Stimulated activated CD8-positive, alpha-beta memory T cell treated with anti-CD3 and anti-CD28 coated beads, Interleukin-4, amount 100 ng/mL, for 48 hours (primary cell): ENCODE measurements around the gene PCCA.
A peak's percentile ranks its signal among the peaks of the same experiment; 100 is the strongest.
"Not testable (repeated sequence)": the region's sequence is repeated elsewhere in the genome, so short reads cannot be mapped to it uniquely, and the experiment has no call there.

ENCODE experiments used
- DNase-seq: peaks from one replicate; pipeline ENCODE4 v3.0.0-alpha.2; 2020

PCCA gene

GRCh38 chr13:100517135-100517534, 428.2 kb downstream of the PCCA start:
- DNase-seq, result no peak

GRCh38 chr13:100517728-100518127, 428.8 kb downstream of the PCCA start:
- DNase-seq, result no peak

- no peak for DNase-seq
These were observed 429.6 kb downstream of the PCCA start for GRCh38 chr13:100518394-100519062.

GRCh38 chr13:100519626-100520025, 430.7 kb downstream of the PCCA start:
- no peak for DNase-seq

GRCh38 chr13:100520936-100521850, 432.3 kb downstream of the PCCA start:
- peak; percentile 19 for DNase-seq

GRCh38 chr13:100521851-100522617, 433.1 kb downstream of the PCCA start:
- peak; percentile 20 for DNase-seq

GRCh38 chr13:100522618-100523309, 433.9 kb downstream of the PCCA start:
- DNase-seq, result no peak

GRCh38 chr13:100523411-100523810, 434.5 kb downstream of the PCCA start:
- peak; percentile 1 for DNase-seq

- peak; percentile 4 for DNase-seq
These were observed 435.1 kb downstream of the PCCA start for GRCh38 chr13:100523981-100524386.

GRCh38 chr13:100524688-100525087, 435.8 kb downstream of the PCCA start:
- DNase-seq, result not testable (repeated sequence)

GRCh38 chr13:100525453-100526317, 436.8 kb downstream of the PCCA start:
- no peak for DNase-seq

- no peak for DNase-seq
These were observed 437.6 kb downstream of the PCCA start for GRCh38 chr13:100526318-100527000.

- no peak for DNase-seq
These were observed 438.8 kb downstream of the PCCA start for GRCh38 chr13:100527644-100528043.

GRCh38 chr13:100528353-100528752, 439.5 kb downstream of the PCCA start:
- no peak for DNase-seq

GRCh38 chr13:100528820-100529219, 439.9 kb downstream of the PCCA start:
- no peak for DNase-seq

- DNase-seq, result no peak
These were observed 440.9 kb downstream of the PCCA start for GRCh38 chr13:100529666-100530377.

- peak; percentile 17 for DNase-seq
These were observed 441.8 kb downstream of the PCCA start for GRCh38 chr13:100530671-100531213.

GRCh38 chr13:100532090-100532766, 443.3 kb downstream of the PCCA start:
- peak; percentile 8 for DNase-seq

GRCh38 chr13:100532836-100533435, 444.0 kb downstream of the PCCA start:
- DNase-seq, result no peak
